PC-3 (cell line): ENCODE measurements around the gene AKAP9. TPM values are rescaled to one million over a fixed set of nuclear protein-coding genes. Genes with fewer than 3 reads are reported as not detected.

ENCODE experiments used
- ATAC-seq: fragments of 200-7000 bp; cut with Tn5 transposase; 2 replicates; pipeline ENCODE4 v1.9.1; 2020; ENCODE audit warnings: mild to moderate bottlenecking, moderate library complexity
- BruUV-seq: library from RNA; stranded (reverse); fragments of 400-500 nt; replicated peaks from 2 replicates; lab custom pipeline; 2021; lab: Mats Ljungman, UMichigan
- CTCF ChIA-PET: fragments of 300-600 bp; sonication (Branson Sonifier 250); formaldehyde crosslinking; loops from one replicate; lab custom pipeline; 2022; ENCODE audit warnings: antibody characterized with exemption; lab: Charles Lee
- POLR2A ChIA-PET: fragments of 300-600 bp; sonication (Branson Sonifier 250); formaldehyde crosslinking; loops from one replicate; lab custom pipeline; 2022; ENCODE audit warnings: antibody characterized with exemption; ENCODE audit not compliant: unreplicated experiment; lab: Charles Lee
- DNase-seq: peaks from one replicate; pipeline ENCODE4 v3.0.0-alpha.2; 2015
- H2AFZ ChIP-seq: fragments of 300-600 bp; sonication (generic); 2 replicates; pipeline ENCODE4 v1.6.0; 2016; ENCODE audit warnings: antibody characterized with exemption, low read length
- H3F3A ChIP-seq: fragments of 300-600 bp; sonication (generic); one replicate; pipeline ENCODE4 v1.6.0; 2017; ENCODE audit warnings: antibody characterized with exemption, low read length, control low read depth, mild to moderate bottlenecking; ENCODE audit not compliant: unreplicated experiment
- H3K27ac ChIP-seq: fragments of 300-600 bp; sonication (generic); 2 replicates; pipeline ENCODE4 v1.5.1; 2016; ENCODE audit warnings: mild to moderate bottlenecking, low read length
- H3K27me3 ChIP-seq: fragments of 300-600 bp; sonication (generic); 2 replicates; pipeline ENCODE4 v1.6.1; 2016; ENCODE audit warnings: low read length, mixed read lengths
- H3K36me3 ChIP-seq: fragments of 300-600 bp; sonication (generic); 2 replicates; pipeline ENCODE4 v1.6.1; 2016; ENCODE audit warnings: low read depth, mixed run types, low read length, mixed read lengths
- H3K4me1 ChIP-seq: fragments of 300-600 bp; sonication (generic); 2 replicates; pipeline ENCODE4 v1.5.1; 2016; ENCODE audit warnings: low read length; ENCODE audit not compliant: insufficient read depth
- H3K4me2 ChIP-seq: fragments of 300-600 bp; sonication (generic); 2 replicates; pipeline ENCODE4 v1.6.0; 2016; ENCODE audit warnings: low read length
- H3K4me3 ChIP-seq: fragments of 300-600 bp; sonication (generic); 2 replicates; pipeline ENCODE4 v1.5.1; 2016; ENCODE audit warnings: mild to moderate bottlenecking, low read length, mixed read lengths
- H3K79me2 ChIP-seq: fragments of 300-600 bp; sonication (generic); 2 replicates; pipeline ENCODE4 v1.6.1; 2017; ENCODE audit warnings: low read length, mixed read lengths
- H3K9ac ChIP-seq: fragments of 300-600 bp; sonication (generic); 2 replicates; pipeline ENCODE4 v1.6.0; 2016; ENCODE audit warnings: mild to moderate bottlenecking, low read length
- H3K9me2 ChIP-seq: fragments of 300-600 bp; sonication (generic); replicated peaks from 2 replicates; pipeline ENCODE4 v1.6.1; 2016; ENCODE audit warnings: mixed run types, low read length, mixed read lengths
- H3K9me3 ChIP-seq: fragments of 300-600 bp; sonication (generic); 2 replicates; pipeline ENCODE4 v1.6.1; 2016; ENCODE audit warnings: low read length, mixed read lengths
- H4K20me1 ChIP-seq: fragments of 300-600 bp; sonication (generic); 2 replicates; pipeline ENCODE4 v1.6.1; 2016; ENCODE audit warnings: low read length, mixed read lengths
- CTCF ChIP-seq: fragments of 300-600 bp; sonication (generic); conservative IDR thresholded peaks from 2 replicates; pipeline ENCODE4 v1.5.1; 2017; ENCODE audit warnings: antibody characterized with exemption, low read depth, mild to moderate bottlenecking, low read length
- EZH2 ChIP-seq: fragments of 300-600 bp; sonication (generic); IDR thresholded peaks from one replicate; pipeline ENCODE4 v1.6.1; 2017; ENCODE audit warnings: antibody characterized with exemption, mild to moderate bottlenecking, low read length; ENCODE audit not compliant: unreplicated experiment
- EZH2phosphoT487 ChIP-seq: fragments of 300-600 bp; sonication (generic); IDR thresholded peaks from 2 replicates; pipeline ENCODE4 v1.6.1; 2018; ENCODE audit warnings: mild to moderate bottlenecking, antibody characterized with exemption, low read length, borderline replicate concordance
- intact Hi-C: fragments of 100-400 bp; cut with micrococcal nuclease; formaldehyde crosslinking; loops from 2 replicates; pipeline ENCODE4 v1.9.0; 2023
- total RNA-seq: library from RNA; depleted of rRNA; stranded (reverse); fragments of >200 nt; gene quantifications from 2 replicates; pipeline ENCODE4 v1.2.3, GENCODE V29; 2014

Gene AKAP9
- total RNA-seq, 1 experiment from 2014 or later = 24.9 TPM

DNA sequence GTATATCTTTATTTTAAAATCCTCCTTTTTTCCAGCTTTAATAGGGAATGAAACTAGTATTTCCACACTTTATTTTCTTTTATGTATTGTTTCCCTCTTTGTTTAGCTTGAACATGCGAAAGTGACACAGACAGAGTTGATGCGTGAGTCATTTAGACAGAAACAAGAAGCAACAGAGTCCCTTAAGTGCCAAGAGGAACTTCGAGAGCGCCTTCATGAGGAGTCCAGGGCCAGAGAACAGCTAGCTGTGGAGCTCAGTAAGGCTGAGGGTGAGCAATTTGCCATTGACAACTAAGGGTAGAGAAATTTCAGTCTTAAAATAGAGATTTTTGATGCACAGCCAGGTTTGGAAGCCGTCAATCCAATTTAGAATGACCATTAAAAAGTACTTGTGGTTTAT lies 120.5 kb downstream of the AKAP9 start:
- H3K79me2 ChIP-seq = no peaks in the 10 kb centered on the region
- no peak overlapping the region for H3K4me2 ChIP-seq
- no peak for TF ChIP-seq EZH2phosphoT487
- no peak for TF ChIP-seq CTCF
- TF ChIP-seq EZH2 = no peak
- H3K36me3 ChIP-seq = no peaks in the 10 kb centered on the region
- no peaks in the 10 kb centered on the region for H3K9me2 ChIP-seq
- H3K4me3 ChIP-seq = no peak overlapping the region
- no TSS peak for BruUV-seq
- no peak overlapping the region for H3K27ac ChIP-seq
- ChIA-PET CTCF (no interaction called here), POLR2A (no interaction called here)
- DNase-seq (no peak), ATAC-seq (no peak)
- no peak overlapping the region for H2AFZ ChIP-seq
- intact Hi-C loops = no loop called here
- no peaks in the 10 kb centered on the region for H3K27me3 ChIP-seq
- no peaks in the 10 kb centered on the region for H3K9me3 ChIP-seq
- peaks cover 5% of the 10 kb centered on the region for H3F3A ChIP-seq
- no peaks in the 10 kb centered on the region for H4K20me1 ChIP-seq
- H3K9ac ChIP-seq = no peak overlapping the region
- H3K4me1 ChIP-seq = peaks cover 20% of the 10 kb centered on the region

GRCh38 chr7:92064438-92065029 lies 123.9 kb downstream of the AKAP9 start:
- no peaks in the 10 kb centered on the region for H3K4me1 ChIP-seq
- no peak overlapping the region for H3K27ac ChIP-seq
- intact Hi-C loops = no loop called here
- no TSS peak for BruUV-seq
- no peak overlapping the region for H3K4me2 ChIP-seq
- no peak overlapping the region for H2AFZ ChIP-seq
- H3K9me3 ChIP-seq = no peaks in the 10 kb centered on the region
- no peak overlapping the region for H3K9ac ChIP-seq
- 0 out of 2 replicates have a peak, but pooled peaks cover 2% of the 10 kb centered on the region for H3K36me3 ChIP-seq
- H4K20me1 ChIP-seq = no peaks in the 10 kb centered on the region
- H3K27me3 ChIP-seq = no peaks in the 10 kb centered on the region
- H3K79me2 ChIP-seq = no peaks in the 10 kb centered on the region
- DNase-seq (no peak), ATAC-seq (peak; percentile 51)
- H3K4me3 ChIP-seq = no peak overlapping the region
- H3F3A ChIP-seq = no peaks in the 10 kb centered on the region
- ChIA-PET POLR2A (no interaction called here), CTCF (interaction anchor here (0.9 kb wide), 1 partner anchor 184 kb away, joined by 3 read pairs; no protein-coding TSS in a partner anchor)
- no peaks in the 10 kb centered on the region for H3K9me2 ChIP-seq
- TF ChIP-seq EZH2phosphoT487 = no peak
- no peak for TF ChIP-seq EZH2
- TF ChIP-seq CTCF = no peak

GRCh38 chr7:92071032-92071431 lies 130.4 kb downstream of the AKAP9 start:
- H3K9ac ChIP-seq = 0 out of 2 replicates have a peak overlapping the region, but pooled peaks have one; percentile 9
- intact Hi-C loops = no loop called here
- H3K4me2 ChIP-seq = no peak overlapping the region
- no peak overlapping the region for H3K27ac ChIP-seq
- TF ChIP-seq CTCF = no peak
- no peak for TF ChIP-seq EZH2
- no peak for TF ChIP-seq EZH2phosphoT487
- H3K4me1 ChIP-seq = peaks cover 15% of the 10 kb centered on the region
- no peaks in the 10 kb centered on the region for H3K79me2 ChIP-seq
- no peaks in the 10 kb centered on the region for H3F3A ChIP-seq
- no peak overlapping the region for H2AFZ ChIP-seq
- no peak overlapping the region for H3K4me3 ChIP-seq
- H3K36me3 ChIP-seq = 0 out of 2 replicates have a peak, but pooled peaks cover 2% of the 10 kb centered on the region
- ATAC-seq = peak; percentile 88
- H3K27me3 ChIP-seq = no peaks in the 10 kb centered on the region
- H3K9me2 ChIP-seq = no peaks in the 10 kb centered on the region
- ChIA-PET CTCF (interaction anchor here (0.8 kb wide), 1 partner anchor 190 kb away, joined by 5 read pairs; no protein-coding TSS in a partner anchor), POLR2A (no interaction called here)
- H4K20me1 ChIP-seq = no peaks in the 10 kb centered on the region
- no TSS peak for BruUV-seq
- H3K9me3 ChIP-seq = no peaks in the 10 kb centered on the region
- no peak for DNase-seq
